HG03139 (cell line): ENCODE measurements around the gene SNRNP25.
A peak's percentile ranks its signal among the peaks of the same experiment; 100 is the strongest.

ENCODE experiments used
- ATAC-seq: cut with Tn5 transposase; IDR thresholded peaks from one replicate; pipeline ENCODE4 v1.9.1; 2021; ENCODE audit not compliant: unreplicated experiment

SNRNP25 gene

DNA sequence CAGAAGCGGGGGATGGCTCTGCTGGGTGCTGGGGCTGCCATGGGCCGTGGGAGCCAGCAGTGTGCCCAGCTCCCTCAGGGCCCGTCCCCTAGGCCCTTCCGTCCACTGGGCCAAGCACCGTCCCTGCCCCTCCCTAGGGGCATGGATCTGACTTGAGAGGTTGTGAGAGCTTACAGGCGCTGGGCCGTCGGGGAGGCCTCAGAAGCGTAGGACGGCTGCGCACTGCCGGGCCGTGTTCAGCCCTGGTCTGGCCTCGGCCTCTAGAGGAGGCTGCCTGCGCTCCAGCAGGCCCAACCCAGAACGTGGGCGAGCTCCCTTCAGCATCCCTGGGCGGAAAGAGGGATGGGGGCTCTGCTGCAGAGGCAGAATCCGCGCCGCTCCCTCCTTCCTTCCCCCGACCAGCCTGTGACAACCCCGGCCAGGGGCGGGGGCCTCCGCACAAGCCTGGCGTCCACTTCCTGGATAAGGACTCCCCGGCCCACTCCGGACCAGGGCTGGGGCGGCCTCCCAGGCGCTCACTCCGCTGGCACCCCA lies 23.7 kb downstream of the SNRNP25 start:
- no peak for ATAC-seq

DNA sequence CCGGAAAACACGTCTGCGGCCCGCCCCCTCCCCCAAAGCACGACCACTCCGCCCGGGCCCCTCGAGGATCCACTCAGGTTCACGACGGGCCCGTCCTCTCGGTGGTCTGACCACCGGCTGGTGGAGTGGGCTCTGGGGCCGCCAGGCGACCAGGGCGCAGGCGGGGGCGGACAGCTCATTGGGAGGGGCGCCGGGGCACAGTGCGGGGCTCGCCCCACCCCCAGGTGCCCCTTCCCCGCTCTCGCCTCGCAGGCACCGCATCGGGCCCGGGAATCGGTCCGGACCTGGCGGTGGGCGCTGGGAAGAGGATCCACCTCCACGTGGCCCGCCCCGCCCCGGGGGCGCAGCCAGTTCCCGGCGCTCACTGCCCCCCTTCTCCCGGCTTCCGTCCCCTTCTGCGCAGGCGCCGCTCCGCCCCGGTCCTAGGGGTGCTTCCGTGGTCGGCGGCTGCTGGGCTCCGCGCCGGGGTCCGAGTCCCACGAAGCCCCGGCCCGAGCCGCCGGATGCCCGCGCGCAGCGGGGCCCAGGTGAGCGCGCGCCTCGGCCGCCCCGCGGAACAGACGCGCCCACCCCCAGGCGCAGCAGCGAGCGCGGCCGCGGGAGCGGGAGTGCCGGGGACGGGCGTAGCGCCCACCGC lies 24.3 kb downstream of the SNRNP25 start, which contains the start of gene MPG:
TSS of gene MPG (plus strand) at position 419 of the 637 bp plus-strand sequence. CDS start at position 504, 85 bp downstream.
- peak; percentile 62 for ATAC-seq

DNA sequence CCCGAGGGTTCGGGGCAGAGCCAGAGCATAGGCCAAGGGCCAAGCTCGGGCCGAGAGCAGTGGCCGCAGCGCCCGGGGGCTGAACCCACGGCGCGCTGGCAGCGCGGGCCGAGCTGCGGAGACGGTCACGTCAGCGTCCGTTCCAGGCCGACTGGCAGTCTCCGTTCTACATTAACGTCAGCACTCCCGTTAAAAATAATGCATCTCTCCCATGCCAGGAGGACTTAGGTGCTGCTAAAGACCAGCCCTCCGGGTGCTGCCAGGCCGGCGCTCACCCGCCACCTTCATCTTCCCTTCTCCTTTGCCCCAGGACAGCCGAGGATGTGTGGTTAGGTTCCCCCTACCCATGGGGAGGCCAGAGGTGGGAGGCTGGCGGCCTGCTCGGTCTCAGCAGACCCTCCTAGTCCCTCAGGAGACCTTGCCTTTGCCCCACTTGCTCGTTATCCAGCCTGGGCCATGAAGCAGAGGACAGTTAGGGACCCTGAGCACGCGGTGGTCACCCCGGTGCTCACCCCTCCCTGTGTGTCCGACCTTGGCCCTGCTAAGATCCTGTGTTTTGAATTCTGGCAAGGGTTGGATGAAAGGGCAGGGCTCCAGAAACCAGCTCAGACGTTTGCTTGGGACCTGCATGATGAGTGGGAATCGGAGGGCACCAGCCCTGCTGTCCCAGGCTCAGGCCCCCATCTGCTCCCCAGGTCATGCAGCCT lies 25.0 kb downstream of the SNRNP25 start:
- ATAC-seq, result peak; percentile 14

DNA sequence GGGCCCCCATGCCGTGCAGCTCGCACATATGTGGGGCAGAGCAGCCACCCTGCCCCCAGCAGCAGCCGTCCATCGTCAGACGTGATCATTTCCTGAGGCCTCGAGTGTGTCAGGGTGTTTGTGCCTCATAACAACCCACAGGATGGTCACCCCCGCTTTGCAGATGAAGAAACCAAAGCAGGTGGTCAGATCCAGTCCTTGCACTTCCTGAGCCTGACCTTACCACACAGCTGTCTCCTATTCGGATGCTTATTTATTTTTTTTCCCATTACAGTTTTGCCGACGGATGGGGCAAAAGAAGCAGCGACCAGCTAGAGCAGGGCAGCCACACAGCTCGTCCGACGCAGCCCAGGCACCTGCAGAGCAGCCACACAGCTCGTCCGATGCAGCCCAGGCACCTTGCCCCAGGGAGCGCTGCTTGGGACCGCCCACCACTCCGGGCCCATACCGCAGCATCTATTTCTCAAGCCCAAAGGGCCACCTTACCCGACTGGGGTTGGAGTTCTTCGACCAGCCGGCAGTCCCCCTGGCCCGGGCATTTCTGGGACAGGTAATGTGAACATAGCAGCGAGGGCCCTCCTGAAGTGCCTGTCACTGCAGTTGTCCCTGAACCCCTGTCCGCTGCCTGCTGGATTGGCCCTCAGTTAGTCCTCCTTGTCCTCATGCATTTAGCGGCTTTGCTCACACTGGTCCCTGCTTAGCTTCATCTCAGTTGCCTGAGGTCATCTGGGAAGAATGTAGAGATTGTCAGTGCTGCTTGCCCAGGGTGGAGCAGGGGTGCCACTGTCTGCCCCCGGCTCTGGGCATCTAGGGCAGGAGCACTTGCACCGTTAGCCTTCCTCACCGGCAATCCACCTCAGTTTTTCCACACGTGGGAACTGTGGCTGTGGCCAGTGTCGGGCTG lies 25.8 kb downstream of the SNRNP25 start:
- no peak for ATAC-seq

DNA sequence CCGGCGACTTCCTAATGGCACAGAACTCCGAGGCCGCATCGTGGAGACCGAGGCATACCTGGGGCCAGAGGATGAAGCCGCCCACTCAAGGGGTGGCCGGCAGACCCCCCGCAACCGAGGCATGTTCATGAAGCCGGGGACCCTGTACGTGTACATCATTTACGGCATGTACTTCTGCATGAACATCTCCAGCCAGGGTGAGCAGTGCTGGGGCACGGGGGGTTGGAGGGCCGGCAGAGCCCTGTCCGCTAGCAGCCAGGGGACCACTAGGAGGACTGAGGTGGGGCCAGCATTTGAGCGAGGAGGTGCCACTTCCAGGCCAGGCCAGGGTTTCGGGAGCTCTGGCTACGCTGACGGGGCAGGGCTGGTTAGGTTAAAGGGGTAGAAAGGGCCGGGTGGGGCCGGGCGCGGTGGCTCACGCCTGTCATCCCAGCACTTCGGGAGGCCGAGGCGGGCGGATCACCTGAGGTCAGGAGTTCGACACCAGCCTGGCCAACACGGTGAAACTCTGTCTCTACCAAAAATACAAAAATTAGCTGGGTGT lies 29.5 kb downstream of the SNRNP25 start:
- no peak for ATAC-seq

DNA sequence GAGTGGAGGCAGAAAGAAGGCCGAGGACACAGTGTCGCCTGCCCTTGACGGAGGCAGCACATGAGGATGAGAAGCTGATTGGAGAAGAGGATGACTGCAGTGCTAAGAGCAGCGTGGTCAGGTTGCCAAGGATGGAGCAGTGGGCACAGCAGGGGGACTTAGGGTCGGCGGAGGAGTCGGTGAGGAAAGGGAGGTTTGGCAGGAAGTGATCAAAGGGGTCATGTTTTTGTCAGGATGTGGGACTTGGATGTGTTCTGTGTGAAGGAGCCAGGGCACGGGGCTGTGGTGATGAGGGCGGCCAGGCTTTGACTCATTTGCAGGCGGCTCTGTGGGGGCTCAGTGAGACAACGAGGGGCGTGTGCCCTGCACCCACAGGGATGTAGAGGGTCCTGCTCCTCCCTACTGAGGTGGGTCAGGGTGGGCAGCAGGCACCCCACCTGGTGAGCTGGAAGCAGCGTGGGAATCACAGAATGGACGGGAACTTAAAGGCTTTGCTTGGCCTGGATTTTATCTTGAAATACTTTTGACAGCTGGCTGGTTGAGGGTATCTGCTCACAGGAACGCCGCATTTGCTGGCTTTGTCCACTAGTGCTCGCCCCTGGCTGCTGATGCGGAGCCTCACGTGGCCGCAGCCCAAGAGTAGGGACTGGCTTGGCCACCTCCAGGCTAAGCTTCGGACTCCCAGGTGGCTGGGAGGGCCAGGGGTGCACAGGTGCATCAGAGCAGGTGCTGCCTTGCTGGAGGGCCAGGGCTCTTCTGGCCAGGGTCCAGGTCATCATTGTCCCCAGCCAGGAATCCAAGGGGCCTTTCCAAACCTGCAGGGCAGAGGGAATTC lies 30.4 kb downstream of the SNRNP25 start:
- no peak for ATAC-seq

DNA sequence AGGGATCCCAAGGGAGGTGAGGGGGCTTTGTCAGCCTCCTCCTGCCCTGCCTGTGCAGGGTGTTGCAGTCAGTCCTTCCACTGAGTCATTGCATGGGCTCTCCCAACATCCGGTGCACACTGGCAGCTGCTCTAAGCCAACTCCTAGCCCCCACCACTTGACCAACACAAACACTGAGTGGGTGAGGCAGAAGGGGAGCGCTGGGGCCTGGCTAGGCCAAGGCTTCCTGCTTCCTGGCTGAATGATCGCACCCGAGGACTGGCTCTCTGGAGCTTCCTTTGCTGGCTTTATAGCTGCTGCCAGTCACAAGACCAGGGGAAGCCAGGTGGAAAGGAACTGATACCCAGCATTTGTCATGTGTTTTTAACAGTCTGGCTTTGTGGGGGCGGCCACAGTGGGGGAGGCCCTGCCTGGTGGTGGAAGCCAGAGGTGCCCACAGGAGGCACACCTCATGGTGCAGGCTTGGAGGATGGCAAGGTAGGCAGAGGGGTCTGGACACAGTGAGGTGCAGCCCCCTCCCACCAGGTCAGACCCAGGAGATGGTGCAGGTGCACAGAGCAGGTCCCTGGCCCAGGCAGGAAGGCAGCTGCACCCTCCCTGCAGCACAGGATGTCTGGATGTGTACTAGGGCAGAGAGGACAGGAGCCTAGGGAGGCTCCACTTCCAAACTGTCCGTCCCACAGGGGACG lies 31.2 kb downstream of the SNRNP25 start:
- ATAC-seq, result peak; percentile 54

DNA sequence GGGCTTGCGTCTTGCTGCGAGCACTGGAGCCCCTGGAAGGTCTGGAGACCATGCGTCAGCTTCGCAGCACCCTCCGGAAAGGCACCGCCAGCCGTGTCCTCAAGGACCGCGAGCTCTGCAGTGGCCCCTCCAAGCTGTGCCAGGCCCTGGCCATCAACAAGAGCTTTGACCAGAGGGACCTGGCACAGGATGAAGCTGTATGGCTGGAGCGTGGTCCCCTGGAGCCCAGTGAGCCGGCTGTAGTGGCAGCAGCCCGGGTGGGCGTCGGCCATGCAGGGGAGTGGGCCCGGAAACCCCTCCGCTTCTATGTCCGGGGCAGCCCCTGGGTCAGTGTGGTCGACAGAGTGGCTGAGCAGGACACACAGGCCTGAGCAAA lies 31.8 kb downstream of the SNRNP25 start:
- no peak for ATAC-seq

DNA sequence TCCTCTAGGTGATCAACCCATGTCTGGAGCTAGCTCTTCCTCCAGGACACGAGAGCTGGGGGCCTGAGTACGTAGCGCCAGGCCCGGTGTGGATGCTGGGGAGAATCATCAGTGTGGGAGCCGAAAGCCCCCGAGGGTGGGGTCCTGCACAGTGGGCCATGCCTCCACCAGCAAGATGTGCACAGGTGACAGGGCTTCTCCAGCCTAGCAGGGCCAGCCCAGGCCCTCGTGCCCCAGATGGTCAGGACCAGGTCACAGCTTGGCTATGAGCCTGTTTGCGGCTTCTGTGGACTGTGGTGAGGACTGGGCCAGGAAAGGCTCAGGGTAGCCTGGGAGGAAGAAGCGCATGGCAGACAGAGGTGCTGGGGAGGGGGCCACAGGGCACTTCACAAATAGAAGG lies 32.2 kb downstream of the SNRNP25 start:
- no peak for ATAC-seq

DNA sequence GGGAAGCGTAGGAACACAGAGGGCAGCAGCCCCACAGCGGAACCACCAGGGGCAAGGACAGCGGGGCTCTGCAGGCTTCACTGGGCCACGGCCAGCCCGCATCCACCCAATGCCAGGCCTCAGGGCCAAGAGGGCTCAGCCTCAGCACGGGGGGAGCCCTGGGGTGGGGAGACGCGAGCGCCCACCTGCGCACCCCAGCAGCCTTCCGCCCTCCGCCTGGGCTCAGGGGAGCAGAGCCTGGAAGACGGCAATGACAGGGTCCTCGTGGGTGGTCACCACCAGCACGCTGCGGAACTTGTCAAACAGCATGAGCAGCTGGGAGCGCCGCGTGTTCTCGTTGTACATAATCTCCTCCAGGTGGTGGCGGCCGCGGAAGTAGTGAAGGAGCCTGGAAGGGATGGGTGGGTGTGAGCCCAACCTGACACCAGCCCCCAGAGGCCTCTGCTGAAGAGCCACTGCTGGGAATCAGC lies 32.9 kb downstream of the SNRNP25 start:
- no peak for ATAC-seq

DNA sequence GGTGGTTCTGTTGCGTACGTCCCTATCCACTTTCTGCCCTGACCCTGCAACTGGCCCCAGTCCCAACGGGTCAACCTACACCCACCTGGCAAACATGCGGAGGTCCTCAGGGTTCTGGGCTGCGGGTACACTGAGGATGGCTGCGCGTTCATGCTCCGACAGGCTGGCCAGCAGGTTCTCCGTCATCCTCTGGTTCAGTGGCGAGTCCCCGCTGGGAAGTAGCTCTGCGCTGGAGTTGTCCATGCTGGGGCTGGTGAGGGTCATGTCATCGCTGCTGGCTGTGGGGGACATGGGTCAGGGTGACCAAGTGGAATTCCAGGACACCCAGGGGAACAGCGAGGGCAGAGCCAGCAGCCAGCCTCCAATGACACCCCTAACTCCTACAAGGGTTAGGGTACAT lies 35.0 kb downstream of the SNRNP25 start:
- ATAC-seq, result no peak

DNA sequence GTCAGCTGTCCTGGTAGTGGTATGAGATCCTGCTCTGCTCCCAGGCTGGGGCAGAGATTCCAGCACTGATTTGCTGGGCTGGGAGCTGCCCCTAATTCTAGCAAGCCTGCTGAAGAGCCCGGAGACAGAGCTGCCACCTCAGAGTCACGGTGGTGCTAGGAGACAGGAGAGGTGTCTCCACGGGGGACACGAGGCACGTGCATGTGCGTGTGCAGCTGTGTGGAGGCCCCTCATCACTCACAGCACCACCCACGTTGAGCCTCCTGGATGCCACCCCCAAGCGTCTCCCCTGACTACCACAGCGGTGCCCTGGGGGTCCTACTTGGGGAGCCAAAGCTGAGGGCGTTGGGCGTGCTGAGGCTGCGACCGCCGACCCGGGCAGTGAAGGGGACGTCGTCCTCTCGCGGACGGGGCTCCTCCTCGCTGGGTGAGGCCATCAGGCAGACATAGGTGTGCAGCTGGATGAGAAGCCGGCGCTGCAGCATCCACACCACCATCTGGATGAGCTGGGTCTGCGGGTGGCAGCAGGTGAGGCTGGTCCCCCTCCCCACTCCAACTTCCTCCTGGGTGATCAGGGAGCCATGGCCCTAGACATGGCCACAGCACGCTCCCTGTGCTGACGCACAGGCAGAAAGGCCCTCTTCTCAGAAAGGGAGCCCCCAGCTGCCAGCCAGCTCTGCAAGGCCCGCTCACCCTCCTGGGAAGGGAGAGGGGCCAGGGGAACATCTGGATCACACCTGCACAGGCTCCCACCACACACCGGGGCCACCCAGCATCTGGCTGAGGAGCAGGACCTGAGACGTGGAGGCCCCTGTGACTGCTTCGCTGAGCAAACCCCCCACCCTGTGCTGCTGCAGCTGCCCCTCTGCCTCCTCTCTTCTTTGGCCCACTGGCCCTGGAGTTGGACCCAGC lies 36.0 kb downstream of the SNRNP25 start:
- ATAC-seq, result no peak

DNA sequence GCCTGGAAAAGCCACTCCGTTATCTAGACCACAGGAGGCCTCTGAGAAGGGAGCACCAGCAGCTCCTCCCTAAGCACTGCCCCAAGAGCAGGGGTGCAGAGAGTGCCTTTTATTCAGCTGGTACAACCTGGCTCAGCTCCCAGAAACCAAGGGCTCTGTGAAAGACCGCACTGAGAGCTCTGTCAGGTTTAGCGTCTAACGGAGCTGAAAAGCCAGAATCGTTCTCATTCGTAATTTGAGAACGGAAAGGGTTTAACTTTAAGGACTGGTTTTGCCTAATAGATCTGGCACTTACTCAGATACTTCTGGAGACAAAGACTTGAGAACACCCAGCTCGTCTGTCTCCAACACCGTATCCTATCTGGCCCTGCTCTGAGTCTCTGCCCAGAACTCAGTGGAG lies 37.9 kb downstream of the SNRNP25 start:
- no peak for ATAC-seq

DNA sequence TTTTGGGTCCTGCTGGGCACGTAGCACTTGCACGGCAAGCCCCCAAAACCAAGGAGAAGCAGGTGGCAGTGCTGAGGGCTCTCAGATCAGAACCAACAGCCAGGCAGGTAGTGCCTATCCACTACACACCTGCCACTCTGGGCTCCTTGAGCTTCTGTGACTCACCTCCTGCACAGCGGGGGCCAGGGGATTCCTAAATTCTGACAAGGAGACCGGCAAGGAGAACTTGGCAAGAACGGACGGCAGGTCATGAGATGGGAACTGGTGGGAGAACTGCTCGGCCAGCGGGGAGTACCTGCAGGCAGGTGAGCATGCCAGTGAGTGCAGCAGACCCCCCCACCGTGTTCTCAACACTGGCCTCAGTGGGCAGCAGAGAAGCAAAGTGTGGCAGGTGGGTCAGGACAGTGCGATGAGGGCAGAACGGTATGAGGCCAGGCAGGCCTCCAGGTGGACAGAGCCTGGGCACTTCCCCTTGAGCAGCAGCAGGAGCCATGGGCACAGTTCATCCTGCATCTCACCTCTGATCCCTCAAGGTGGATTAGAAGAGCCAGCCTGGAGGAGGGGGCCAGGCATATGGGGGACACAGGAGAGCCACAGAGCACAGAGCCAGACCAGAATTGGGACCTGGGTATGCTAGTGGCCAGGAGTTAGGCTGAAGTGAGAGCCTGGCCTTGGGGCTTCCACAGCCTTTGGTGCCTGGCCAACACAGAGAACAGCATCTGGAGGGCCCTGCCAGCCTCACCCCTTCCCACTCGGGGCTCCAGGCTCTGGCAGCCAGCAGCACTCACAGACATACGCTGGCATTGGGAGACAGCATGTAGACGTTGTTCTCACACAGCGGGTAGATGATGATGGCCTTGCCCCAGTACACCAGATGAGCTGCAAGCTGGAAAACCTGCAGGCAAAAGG lies 39.1 kb downstream of the SNRNP25 start:
- no peak for ATAC-seq

DNA sequence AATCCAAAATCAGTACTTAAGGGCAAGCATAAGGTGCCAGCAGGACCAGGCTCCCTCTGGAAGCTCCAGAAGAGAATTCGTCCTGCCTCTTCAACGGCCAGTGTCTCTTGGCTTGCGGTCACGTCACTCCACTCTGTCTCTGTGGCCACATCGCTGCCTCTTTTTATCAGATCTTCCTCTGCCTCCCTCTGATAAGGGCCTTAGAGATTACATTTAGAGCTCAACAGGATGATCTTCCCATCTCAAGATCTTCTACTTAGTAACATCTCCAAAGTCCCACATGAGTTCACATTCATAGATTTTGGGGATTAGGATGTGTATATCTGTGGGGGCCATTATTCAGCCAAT lies 41.3 kb downstream of the SNRNP25 start:
- no peak for ATAC-seq

DNA sequence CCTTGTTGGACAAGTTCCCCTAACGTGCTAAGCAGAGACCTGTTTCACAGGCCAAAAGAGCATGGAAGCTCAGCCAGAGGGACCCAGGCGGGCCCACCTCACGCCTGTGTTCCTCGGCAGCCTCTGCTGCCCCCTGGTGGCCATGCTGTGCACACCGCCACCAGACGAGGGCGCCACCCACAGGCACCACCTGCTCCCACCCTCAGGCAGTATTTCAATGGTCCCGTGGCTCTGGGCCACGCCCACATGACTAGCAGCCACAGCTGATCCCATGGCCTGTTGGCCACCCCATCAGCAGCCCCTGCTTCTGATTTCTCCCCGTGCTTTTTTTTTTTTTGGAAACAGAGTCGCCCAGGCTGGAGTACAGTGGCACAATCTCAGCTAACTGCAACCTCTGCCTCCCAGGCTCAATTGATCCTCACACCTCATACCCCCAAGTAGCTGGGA lies 43.3 kb downstream of the SNRNP25 start:
- ATAC-seq, result peak; percentile 65

DNA sequence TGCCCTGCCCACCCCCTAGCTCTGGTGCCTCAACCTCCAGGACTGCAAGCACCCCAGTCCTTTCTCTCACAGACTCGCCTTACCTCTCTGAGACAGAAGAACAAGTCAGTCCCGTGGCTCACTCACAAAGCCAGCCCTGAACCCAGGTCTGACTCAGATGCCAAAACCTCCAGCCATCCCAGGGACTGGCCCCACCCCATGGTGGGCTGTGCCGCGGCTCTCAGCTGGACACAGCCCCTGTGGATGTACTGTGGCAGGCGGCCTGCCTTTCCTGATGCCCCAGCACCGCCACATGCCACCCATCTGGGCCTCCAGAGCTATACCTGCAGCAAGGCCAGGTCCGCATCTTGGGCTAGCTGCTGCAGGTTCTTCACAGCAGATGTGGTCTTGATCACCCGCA lies 44.2 kb downstream of the SNRNP25 start:
- no peak for ATAC-seq

DNA sequence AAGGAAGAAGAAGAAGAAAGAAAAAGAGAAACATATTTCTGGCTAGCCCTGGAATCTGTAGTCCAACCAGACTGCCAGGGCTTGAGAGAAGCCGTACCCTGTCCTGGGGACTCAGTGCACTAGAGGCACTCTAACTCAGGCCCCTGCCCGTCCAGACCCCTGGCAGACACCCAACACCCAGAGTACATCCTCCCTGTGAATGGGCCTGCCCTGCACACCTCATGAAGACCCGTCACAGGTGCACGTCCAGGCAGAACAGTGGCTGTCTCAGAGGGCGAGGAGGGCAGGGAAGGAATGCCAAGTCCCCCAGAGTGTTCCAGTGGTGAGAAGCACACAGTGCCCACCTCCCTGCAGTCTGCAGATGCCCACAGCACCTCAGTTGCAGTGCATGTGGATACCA lies 47.4 kb downstream of the SNRNP25 start:
- ATAC-seq, result no peak
